Caki2 (cell line): ENCODE data around the gene UPP1. TPM values are rescaled to one million over a fixed set of nuclear protein-coding genes. Genes with fewer than 3 reads are reported as not detected.
A peak's percentile ranks its signal among the peaks of the same experiment; 100 is the strongest.

Source experiments
- DNase-seq: peaks from one replicate; pipeline ENCODE4 v3.0.0-alpha.2; 2015; ENCODE audit warnings: low read depth
- in situ Hi-C: cut with HindIII; loops from 2 replicates; pipeline ENCODE4 v1.10.0; 2016; ENCODE audit warnings: low sequenced_read_pairs, low pct_unique_long_range_greater_than_20kb, mixed read lengths
- total RNA-seq: library from RNA; depleted of rRNA; stranded (reverse); fragments of >200 nt; shearing (Covaris generic); gene quantifications from 2 replicates; pipeline ENCODE4 v1.2.3, GENCODE V29; 2014; ENCODE audit warnings: low replicate concordance

Gene UPP1
- total RNA-seq, 1 experiment from 2014 or later = 163 TPM

- peak; percentile 90 for DNase-seq
- in situ Hi-C loops = no loop called here
These were observed 5.8 kb upstream of the UPP1 start for GRCh38 chr7:48083114-48083830.

GRCh38 chr7:48084727-48085432, 4.2 kb upstream of the UPP1 start:
- in situ Hi-C loops = no loop called here
- peak; percentile 99 for DNase-seq

- in situ Hi-C loops = no loop called here
- no peak for DNase-seq
These were observed 3.7 kb upstream of the UPP1 start for GRCh38 chr7:48085433-48085791.

- no peak for DNase-seq
- in situ Hi-C loops = no loop called here
These were observed 3.1 kb upstream of the UPP1 start for GRCh38 chr7:48085942-48086341.

- in situ Hi-C loops = no loop called here
- DNase-seq = no peak
These were observed 1.7 kb upstream of the UPP1 start for GRCh38 chr7:48087349-48087748.

- in situ Hi-C loops = no loop called here
- peak; percentile 98 for DNase-seq
These were observed 463 bp upstream of the UPP1 start for GRCh38 chr7:48088559-48089045.

- in situ Hi-C loops = no loop called here
- DNase-seq = peak; percentile 46
These were observed 1.2 kb downstream of the UPP1 start for GRCh38 chr7:48090095-48090805.

GRCh38 chr7:48091506-48092433, 2.7 kb downstream of the UPP1 start:
- no peak for DNase-seq
- in situ Hi-C loops = no loop called here

- in situ Hi-C loops = no loop called here
- no peak for DNase-seq
These were observed 5.8 kb downstream of the UPP1 start for GRCh38 chr7:48094861-48095293.

GRCh38 chr7:48096273-48096672, 7.2 kb downstream of the UPP1 start:
- no peak for DNase-seq
- in situ Hi-C loops = no loop called here

GRCh38 chr7:48097521-48098231, 8.6 kb downstream of the UPP1 start:
- in situ Hi-C loops = no loop called here
- DNase-seq = no peak

GRCh38 chr7:48098846-48099245, 9.8 kb downstream of the UPP1 start:
- in situ Hi-C loops = no loop called here
- DNase-seq = no peak

GRCh38 chr7:48099781-48100180, 10.7 kb downstream of the UPP1 start:
- in situ Hi-C loops = no loop called here
- DNase-seq = no peak

GRCh38 chr7:48101352-48101751, 12.3 kb downstream of the UPP1 start:
- in situ Hi-C loops = no loop called here
- no peak for DNase-seq

- DNase-seq = no peak
- in situ Hi-C loops = no loop called here
These were observed 12.9 kb downstream of the UPP1 start for GRCh38 chr7:48101968-48102367.

- no peak for DNase-seq
- in situ Hi-C loops = no loop called here
These were observed 13.5 kb downstream of the UPP1 start for GRCh38 chr7:48102530-48102929.

GRCh38 chr7:48105045-48105444, 16.0 kb downstream of the UPP1 start:
- in situ Hi-C loops = no loop called here
- DNase-seq = no peak
